SU-DHL-6 (cell line): ENCODE data around the gene ETFA.

Experiments
- CTCF ChIP-seq: fragments of 200-600 bp; sonication (generic); IDR thresholded peaks from one replicate; pipeline ENCODE4 v1.5.1; 2017; ENCODE audit warnings: antibody characterized with exemption, mild to moderate bottlenecking, low read length, moderate library complexity; ENCODE audit not compliant: insufficient read depth, poor library complexity, severe bottlenecking
- EZH2phosphoT487 ChIP-seq: fragments of 200-600 bp; sonication (generic), shearing (Covaris generic); conservative IDR thresholded peaks from 2 replicates; pipeline ENCODE4 v1.6.1; 2018; ENCODE audit warnings: mild to moderate bottlenecking, antibody characterized with exemption, low read length, moderate library complexity, mixed read lengths

- no peak for TF ChIP-seq CTCF
- no peak for TF ChIP-seq EZH2phosphoT487
Observed at GRCh38 chr15:76344893-76345582, 33.8 kb upstream of the ETFA start.
